HuH-7 (cell line): ENCODE measurements around the gene RTN4RL2.

Experiments used
- DNase-seq: peaks from one replicate; pipeline ENCODE4 v3.0.0; 2011; ENCODE audit warnings: low spot score

Gene RTN4RL2

GRCh38 chr11:57460022-57460757, at the start of gene RTN4RL2:
TSS of gene RTN4RL2 (plus strand) at chr11:57460528. CDS start at chr11:57460866, 338 bp downstream.
- DNase-seq, result peak; percentile 100

- DNase-seq, result no peak
Observed at GRCh38 chr11:57413681-57414080, 46.6 kb upstream of the RTN4RL2 start.

GRCh38 chr11:57414612-57415212, 45.6 kb upstream of the RTN4RL2 start:
- DNase-seq, result no peak

GRCh38 chr11:57416436-57416835, 43.9 kb upstream of the RTN4RL2 start:
- DNase-seq, result no peak

- no peak for DNase-seq
Observed at GRCh38 chr11:57417056-57417455, 43.3 kb upstream of the RTN4RL2 start.

GRCh38 chr11:57418131-57418530, 42.2 kb upstream of the RTN4RL2 start:
- DNase-seq, result no peak

- no peak for DNase-seq
Observed at GRCh38 chr11:57419146-57419545, 41.2 kb upstream of the RTN4RL2 start.

GRCh38 chr11:57421066-57421465, 39.3 kb upstream of the RTN4RL2 start:
- no peak for DNase-seq

GRCh38 chr11:57421805-57422204, 38.5 kb upstream of the RTN4RL2 start:
- no peak for DNase-seq

- DNase-seq, result no peak
Observed at GRCh38 chr11:57422669-57423068, 37.7 kb upstream of the RTN4RL2 start.

GRCh38 chr11:57424137-57424791, 36.1 kb upstream of the RTN4RL2 start:
- DNase-seq, result no peak

- DNase-seq, result no peak
Observed at GRCh38 chr11:57424792-57425564, 35.4 kb upstream of the RTN4RL2 start.

- no peak for DNase-seq
Observed at GRCh38 chr11:57425565-57426438, 34.5 kb upstream of the RTN4RL2 start.

- no peak for DNase-seq
Observed at GRCh38 chr11:57426439-57426928, 33.8 kb upstream of the RTN4RL2 start.

- DNase-seq, result no peak
Observed at GRCh38 chr11:57426929-57427726, 33.2 kb upstream of the RTN4RL2 start, which contains the start of gene SLC43A3. TSS of gene SLC43A3 (minus strand) at chr11:57427121. CDS start at chr11:57426172, 949 bp downstream.

GRCh38 chr11:57427727-57428082, 32.6 kb upstream of the RTN4RL2 start:
- no peak for DNase-seq

- no peak for DNase-seq
Observed at GRCh38 chr11:57428643-57429042, 31.7 kb upstream of the RTN4RL2 start.

GRCh38 chr11:57429946-57430345, 30.4 kb upstream of the RTN4RL2 start:
- no peak for DNase-seq

GRCh38 chr11:57430952-57431351, 29.4 kb upstream of the RTN4RL2 start:
- no peak for DNase-seq

GRCh38 chr11:57432149-57432561, 28.2 kb upstream of the RTN4RL2 start:
- no peak for DNase-seq
